Mucosa of rectum (tissue), 2 donors: ENCODE measurements around the gene TNS3.
A peak's percentile ranks its signal among the peaks of the same experiment; 100 is the strongest.

Experiments used
- H3K27ac ChIP-seq, 2 donors: one replicate each; pipeline ENCODE4 v1.7.0; 2013; ENCODE audit warnings: inconsistent platforms in 2 of 2, low read depth in 2 of 2, low read length in 2 of 2
- H3K27me3 ChIP-seq, 2 donors: one replicate each; pipeline ENCODE4 v1.7.0; 2013; ENCODE audit warnings: low read length in 2 of 2; ENCODE audit not compliant: control insufficient read depth in 2 of 2, insufficient read depth in 2 of 2
- H3K36me3 ChIP-seq, 2 donors: one replicate each; pipeline ENCODE4 v1.7.0; 2013; ENCODE audit warnings: low read length in 2 of 2; ENCODE audit not compliant: control insufficient read depth in 2 of 2, insufficient read depth in 2 of 2
- H3K4me1 ChIP-seq, 2 donors: one replicate each; pipeline ENCODE4 v1.7.0; 2013; ENCODE audit warnings: low read length in 2 of 2, mild to moderate bottlenecking in 1 of 2; ENCODE audit not compliant: control insufficient read depth in 2 of 2, insufficient read depth in 2 of 2
- H3K4me3 ChIP-seq, 2 donors: one replicate each; pipeline ENCODE4 v1.7.0; 2013; ENCODE audit warnings: low read length in 2 of 2
- H3K9ac ChIP-seq, 2 donors: one replicate each; pipeline ENCODE4 v1.7.0; 2013; ENCODE audit warnings: low read length in 2 of 2, low read depth in 1 of 2, mild to moderate bottlenecking in 1 of 2
- H3K9me3 ChIP-seq, 2 donors: one replicate each; pipeline ENCODE4 v1.7.0; 2013; ENCODE audit warnings: low read length in 2 of 2; ENCODE audit not compliant: control insufficient read depth in 2 of 2
- donor health status: healthy.
- donor health status: Normal muscosa, but diverticular disease.

TNS3 gene

DNA sequence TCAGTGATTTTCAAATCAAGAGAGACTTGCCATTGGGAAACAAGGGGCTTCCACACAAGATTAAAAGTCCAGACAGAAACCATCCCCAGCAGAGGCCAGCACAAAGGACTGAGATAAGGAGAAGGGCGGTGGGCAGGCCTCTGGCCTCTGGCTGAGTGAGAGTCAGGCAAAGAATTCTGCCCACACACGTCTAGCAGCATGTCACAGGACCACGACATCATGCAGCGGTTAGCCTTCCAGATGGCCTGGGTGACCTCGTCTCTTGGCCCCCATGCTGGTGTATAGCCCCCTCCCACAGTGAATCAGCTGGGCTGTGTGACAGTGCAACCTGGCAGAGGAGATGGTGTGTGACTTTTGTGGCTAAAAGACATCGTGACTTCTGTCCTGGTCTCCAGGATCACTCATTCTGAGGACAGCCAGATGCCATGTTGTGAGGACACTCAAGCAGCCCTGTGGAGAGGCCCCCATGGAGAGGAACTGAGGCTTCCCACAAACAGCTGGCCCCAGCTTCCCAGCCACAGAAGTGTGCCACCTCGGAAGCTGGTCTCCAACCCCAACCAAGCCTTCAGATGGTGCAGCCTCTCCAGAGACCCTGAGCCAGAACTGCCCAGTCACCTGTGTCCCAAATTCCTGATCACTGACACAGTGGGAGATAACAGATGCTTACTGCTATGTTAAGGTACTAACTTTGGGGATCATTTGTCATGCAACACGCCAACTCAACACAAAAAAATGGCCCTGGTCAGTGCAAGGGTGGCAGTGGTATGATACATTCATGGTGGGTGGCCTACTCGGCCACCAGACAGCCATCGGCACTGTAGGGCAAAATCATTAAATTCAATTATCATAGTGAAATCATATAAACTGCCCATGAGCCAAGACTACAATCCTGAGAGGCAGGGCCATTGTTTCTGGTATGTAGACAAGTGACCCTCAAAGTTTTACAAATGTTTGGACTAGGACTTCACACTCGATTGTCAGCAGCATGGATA lies 73.2 kb downstream of the TNS3 start:
- Histone ChIP-seq H3K4me3 (no peak overlapping the region), H3K4me1 (peaks cover 0 to 4% of the 10 kb centered on the region in 2 donors), H3K9me3 (no peaks in the 10 kb centered on the region), H3K27me3 (no peaks in the 10 kb centered on the region), H3K36me3 (peaks cover 7 to 8% of the 10 kb centered on the region in 2 donors), H3K27ac (no peak overlapping the region), H3K9ac (no peak overlapping the region)

DNA sequence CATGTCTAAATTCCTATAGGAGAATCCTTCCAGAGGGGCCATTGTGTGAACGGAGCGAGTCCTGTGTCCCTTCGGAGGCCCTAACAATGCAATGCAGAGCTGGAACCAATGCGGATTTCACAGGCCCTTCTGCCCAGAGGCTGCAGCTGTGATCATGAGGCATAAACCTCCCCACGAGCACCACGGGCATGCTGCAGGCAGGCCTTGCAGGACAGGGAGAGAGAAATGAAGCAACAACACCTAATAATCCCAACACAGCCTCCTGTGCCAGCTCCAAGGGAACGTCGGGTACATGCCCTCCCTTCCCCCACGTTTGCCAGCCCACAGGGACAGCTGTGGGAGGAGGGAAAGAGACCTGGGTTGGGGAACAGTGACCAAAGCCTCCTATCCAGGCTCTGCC lies 74.4 kb downstream of the TNS3 start:
- Histone ChIP-seq H3K27ac (no peak overlapping the region), H3K4me3 (no peak overlapping the region), H3K9me3 (no peaks in the 10 kb centered on the region), H3K27me3 (no peaks in the 10 kb centered on the region), H3K4me1 (peaks cover 6 to 8% of the 10 kb centered on the region in 2 donors), H3K9ac (no peak overlapping the region), H3K36me3 (peaks cover 7 to 8% of the 10 kb centered on the region in 2 donors)

DNA sequence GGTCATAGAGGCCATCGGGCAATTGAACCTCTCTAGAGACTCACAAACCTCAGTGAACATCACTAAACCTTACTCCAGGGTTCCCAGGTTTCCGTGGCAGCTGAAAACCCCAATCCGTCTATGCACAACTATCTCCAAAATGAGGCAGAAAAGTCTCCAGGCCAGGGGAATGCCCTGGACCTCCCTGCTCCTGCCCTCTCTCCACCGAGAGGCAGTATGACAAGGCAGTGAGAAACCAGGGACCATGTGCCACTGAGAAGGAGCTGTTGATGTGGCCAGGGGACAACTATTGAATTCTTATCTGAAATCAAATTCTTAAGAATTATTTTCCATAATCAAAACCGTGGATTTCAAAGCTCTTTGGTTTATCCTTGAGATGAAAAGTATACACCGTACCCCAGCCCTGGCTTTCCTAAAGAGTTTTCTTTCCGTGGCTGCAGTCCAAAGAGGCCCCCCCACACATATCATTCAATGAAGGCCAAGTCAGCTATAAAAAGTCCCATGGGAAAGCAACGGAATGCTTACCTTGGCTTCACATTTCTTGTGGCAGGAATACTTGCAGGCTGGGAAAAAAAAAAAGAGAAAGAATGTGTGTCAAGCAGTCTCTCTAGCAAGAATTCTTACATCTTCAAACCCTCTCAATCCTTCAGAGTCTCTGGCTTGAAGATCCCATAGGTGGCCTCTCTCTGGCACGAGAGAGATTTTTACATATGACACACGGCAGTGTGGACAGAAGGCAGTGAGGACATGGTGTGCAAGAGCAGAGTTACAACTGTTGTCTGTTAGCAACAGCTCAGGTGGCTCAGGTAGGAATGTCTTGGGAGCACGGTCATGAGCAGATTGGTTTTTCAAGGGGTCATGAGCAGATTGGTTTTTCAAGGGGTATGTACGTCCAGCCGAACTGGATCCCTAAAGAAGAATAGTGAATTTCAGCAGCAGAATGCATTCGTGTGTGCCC lies 75.2 kb downstream of the TNS3 start:
- Histone ChIP-seq H3K9ac (no peak overlapping the region), H3K4me1 (peaks cover 13 to 17% of the 10 kb centered on the region in 2 donors), H3K9me3 (no peaks in the 10 kb centered on the region), H3K27me3 (no peaks in the 10 kb centered on the region), H3K36me3 (peaks cover 5 to 8% of the 10 kb centered on the region in 2 donors), H3K27ac (no peak overlapping the region), H3K4me3 (no peak overlapping the region)

DNA sequence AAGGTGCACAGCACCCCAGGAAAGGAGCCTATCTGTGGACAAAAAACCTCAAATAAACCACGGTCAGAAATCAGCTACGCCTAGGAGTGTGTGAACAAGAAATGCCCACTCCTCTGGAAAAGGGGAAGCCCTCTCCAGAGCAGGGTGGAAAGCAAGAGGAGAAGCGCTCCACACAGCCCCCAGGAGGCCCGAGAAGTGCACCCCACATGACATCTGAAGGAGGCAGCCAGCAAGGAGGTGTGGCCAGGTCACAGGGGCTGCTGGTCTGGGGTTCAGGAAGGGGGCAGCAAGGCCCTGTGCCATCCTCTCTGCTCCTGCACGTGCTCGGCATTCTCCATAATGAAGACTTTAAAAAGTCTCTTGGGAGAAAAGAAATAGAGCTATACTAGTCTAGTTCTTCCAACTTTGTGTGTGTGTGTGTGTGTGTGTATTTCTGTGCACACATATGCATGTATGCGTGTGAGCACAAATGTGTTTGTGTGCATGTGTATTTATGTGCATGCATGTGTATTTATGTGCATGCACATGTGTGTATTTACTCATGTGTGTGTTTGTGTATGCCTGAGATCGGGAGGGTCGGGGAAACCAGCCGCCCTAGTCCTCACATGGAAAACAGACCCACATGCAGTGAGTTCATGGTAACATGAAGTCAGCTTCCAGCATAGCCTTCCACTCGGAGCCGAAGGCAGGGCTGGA lies 76.5 kb downstream of the TNS3 start:
- H3K27ac ChIP-seq = no peak overlapping the region
- H3K27me3 ChIP-seq = no peaks in the 10 kb centered on the region
- no peaks in the 10 kb centered on the region for H3K9me3 ChIP-seq
- H3K9ac ChIP-seq = no peak overlapping the region
- peaks cover 5 to 8% of the 10 kb centered on the region in 2 donors for H3K36me3 ChIP-seq
- no peak overlapping the region for H3K4me3 ChIP-seq
- H3K4me1 ChIP-seq = peaks cover 24 to 28% of the 10 kb centered on the region in 2 donors

DNA sequence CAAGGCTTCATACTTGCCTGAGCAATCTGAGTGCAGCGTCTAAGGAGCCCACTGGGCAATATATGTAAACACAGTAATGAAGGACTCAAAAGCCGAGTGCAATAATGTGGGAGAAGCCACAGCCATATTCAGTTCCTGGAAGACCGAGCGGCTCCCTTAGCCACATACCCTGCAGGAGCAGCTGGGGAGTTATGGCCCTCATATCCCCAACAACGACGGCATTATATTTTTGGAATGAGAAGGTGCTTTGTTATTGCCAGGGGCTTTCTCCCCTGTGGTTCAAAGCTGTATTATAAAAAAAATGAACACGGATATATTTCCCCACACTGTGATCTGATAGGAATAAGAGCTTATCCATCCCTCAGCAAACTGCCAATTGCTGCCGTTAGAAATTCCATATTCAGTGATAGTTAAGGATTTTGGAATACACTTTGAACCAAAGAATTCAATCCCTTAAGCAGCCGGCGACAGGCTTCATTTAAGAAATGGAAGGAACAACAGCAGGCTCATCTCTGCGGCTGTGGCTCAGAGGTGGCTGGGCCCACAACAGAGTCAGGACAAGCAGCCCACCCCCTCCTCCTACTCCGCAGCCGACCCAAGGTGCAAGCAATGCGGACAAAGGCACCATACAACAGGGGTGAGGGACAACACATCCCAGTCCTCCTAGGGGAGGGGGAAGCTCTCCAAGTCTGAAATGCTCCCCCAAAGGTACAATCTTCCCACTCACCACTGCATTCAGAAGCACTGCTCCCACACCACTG lies 77.2 kb downstream of the TNS3 start:
- Histone ChIP-seq H3K27ac (no peak overlapping the region), H3K4me1 (peaks cover 31 to 35% of the 10 kb centered on the region in 2 donors), H3K4me3 (no peak overlapping the region)

DNA sequence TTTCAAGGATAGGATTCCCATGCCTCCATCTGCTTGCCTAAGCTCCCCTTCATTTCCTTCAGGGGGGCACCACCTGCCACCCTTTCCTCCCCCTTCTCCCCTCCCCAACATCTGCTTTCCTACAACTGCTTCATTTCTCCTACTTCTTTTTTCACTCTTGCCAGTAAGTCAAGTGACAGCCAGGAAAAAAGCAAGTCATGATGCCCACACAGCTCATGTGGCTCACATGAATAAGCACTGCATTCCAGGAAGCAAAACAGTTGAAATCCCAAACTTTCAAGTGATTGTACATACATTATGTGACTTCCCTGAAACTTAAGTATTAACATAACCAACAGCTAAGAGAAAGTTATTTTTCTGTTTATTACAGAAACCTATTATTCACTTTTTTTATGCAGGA lies 78.6 kb downstream of the TNS3 start:
- H3K9ac ChIP-seq = no peak overlapping the region
- H3K9me3 ChIP-seq = no peaks in the 10 kb centered on the region

More for the DNA sequence above, 77.2 kb downstream of the TNS3 start:
- Histone ChIP-seq H3K36me3 (peaks cover 5 to 8% of the 10 kb centered on the region in 2 donors), H3K9me3 (no peaks in the 10 kb centered on the region), H3K9ac (no peak overlapping the region), H3K27me3 (no peaks in the 10 kb centered on the region)

GRCh38 chr7:47502240-47502877 lies 79.6 kb downstream of the TNS3 start:
- Histone ChIP-seq H3K27me3 (no peaks in the 10 kb centered on the region), H3K4me1 (peaks cover 52 to 59% of the 10 kb centered on the region in 2 donors), H3K27ac (peak overlapping the region; percentile 62 to 63), H3K36me3 (peaks cover 2 to 3% of the 10 kb centered on the region in 2 donors), H3K9ac (peak overlapping the region; percentile 1 to 24), H3K9me3 (no peaks in the 10 kb centered on the region), H3K4me3 (no peak overlapping the region)

More for the DNA sequence above, 78.6 kb downstream of the TNS3 start:
- peaks cover 2 to 3% of the 10 kb centered on the region in 2 donors for H3K36me3 ChIP-seq
- H3K27me3 ChIP-seq = no peaks in the 10 kb centered on the region
- no peak overlapping the region for H3K4me3 ChIP-seq
- peaks cover 42 to 49% of the 10 kb centered on the region in 2 donors for H3K4me1 ChIP-seq
- peak overlapping the region in 1 of 2 donors; percentile 63 for H3K27ac ChIP-seq

DNA sequence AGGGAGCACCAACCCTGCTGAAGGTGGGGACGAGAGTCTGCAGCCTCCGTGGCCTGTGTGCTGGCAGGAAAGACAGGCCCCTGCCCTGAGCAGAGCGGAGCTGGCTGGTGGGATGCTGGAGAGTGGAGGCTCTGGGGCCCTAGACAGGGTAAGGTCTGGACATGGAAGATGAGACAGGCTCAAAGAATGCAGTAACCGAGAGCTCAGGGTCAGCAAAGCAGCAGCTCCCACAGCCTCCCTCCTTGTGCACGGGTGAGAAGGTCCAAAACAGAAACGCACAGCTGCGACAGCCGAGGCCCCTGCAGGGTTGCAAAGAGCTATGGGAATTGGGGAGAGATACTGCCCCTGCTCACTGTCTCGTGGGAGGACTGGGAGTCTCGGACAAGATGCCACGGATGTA lies 80.5 kb downstream of the TNS3 start:
- Histone ChIP-seq H3K9ac (peak overlapping the region in 1 of 2 donors; percentile 17), H3K4me3 (no peak overlapping the region), H3K9me3 (no peaks in the 10 kb centered on the region), H3K27me3 (no peaks in the 10 kb centered on the region), H3K36me3 (no peaks in the 10 kb centered on the region), H3K27ac (peak overlapping the region in 1 of 2 donors; percentile 63), H3K4me1 (peaks cover 61 to 68% of the 10 kb centered on the region in 2 donors)
